HUES6 (cell line): ENCODE results near the gene ADGRA3.

ENCODE experiments used
- H3K27ac ChIP-seq: 2 replicates; pipeline ENCODE4 v1.7.0; 2013; ENCODE audit warnings: low read depth, mild to moderate bottlenecking, low read length, inconsistent platforms
- H3K27me3 ChIP-seq: 2 replicates; pipeline ENCODE4 v1.6.1; 2013; ENCODE audit warnings: low read length; ENCODE audit not compliant: control insufficient read depth, insufficient read depth
- H3K36me3 ChIP-seq: 2 replicates; pipeline ENCODE4 v1.6.1; 2013; ENCODE audit warnings: low read length; ENCODE audit not compliant: control insufficient read depth, insufficient read depth
- H3K4me1 ChIP-seq: 2 replicates; pipeline ENCODE4 v1.6.1; 2013; ENCODE audit warnings: low read length; ENCODE audit not compliant: control insufficient read depth, insufficient read depth
- H3K4me3 ChIP-seq: 2 replicates; pipeline ENCODE4 v1.5.1; 2013; ENCODE audit warnings: low read depth, low read length
- H3K9ac ChIP-seq: one replicate; pipeline ENCODE4 v1.6.1; 2013; ENCODE audit warnings: mild to moderate bottlenecking, low read length
- H3K9me3 ChIP-seq: 2 replicates; pipeline ENCODE4 v1.6.1; 2013; ENCODE audit warnings: low read depth, low read length; ENCODE audit not compliant: control insufficient read depth, insufficient read depth

Gene ADGRA3

GRCh38 chr4:22510750-22511149, 5.1 kb downstream of the ADGRA3 start:
- H3K4me3 ChIP-seq: no peak overlapping the region
- no peaks in the 10 kb centered on the region for H3K9me3 ChIP-seq
- no peak overlapping the region for H3K9ac ChIP-seq
- H3K4me1 ChIP-seq: peaks cover 20% of the 10 kb centered on the region
- no peak overlapping the region for H3K27ac ChIP-seq
- H3K36me3 ChIP-seq: no peaks in the 10 kb centered on the region
- H3K27me3 ChIP-seq: no peaks in the 10 kb centered on the region

DNA sequence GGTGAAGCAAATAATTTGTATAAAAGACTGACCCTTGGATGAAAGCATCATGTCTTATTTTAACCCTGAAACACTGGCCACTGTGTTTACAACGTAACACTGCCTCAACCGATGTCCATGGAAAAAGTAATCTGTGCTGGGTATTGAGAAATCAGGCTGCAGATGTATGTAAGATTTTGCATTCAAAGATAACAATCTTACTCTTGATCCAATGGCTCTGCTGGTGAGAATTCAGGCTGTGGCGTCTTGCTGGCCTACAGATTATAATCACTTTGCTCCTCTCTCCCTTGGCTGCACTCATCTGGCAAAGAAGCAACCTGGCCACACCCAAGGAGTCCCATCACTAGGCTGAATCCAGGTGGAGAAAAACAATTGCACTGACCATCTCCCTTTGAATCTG, 7.5 kb downstream of the ADGRA3 start:
- Histone ChIP-seq H3K27me3 (no peaks in the 10 kb centered on the region), H3K4me3 (no peak overlapping the region), H3K9me3 (no peaks in the 10 kb centered on the region), H3K9ac (no peak overlapping the region), H3K36me3 (no peaks in the 10 kb centered on the region), H3K27ac (no peak overlapping the region), H3K4me1 (peaks cover 32% of the 10 kb centered on the region)

- Histone ChIP-seq H3K9ac (no peak overlapping the region), H3K4me3 (no peak overlapping the region), H3K27me3 (no peaks in the 10 kb centered on the region), H3K9me3 (no peaks in the 10 kb centered on the region), H3K27ac (no peak overlapping the region), H3K4me1 (peaks cover 48% of the 10 kb centered on the region), H3K36me3 (no peaks in the 10 kb centered on the region)
Observed at GRCh38 chr4:22504922-22505321, 10.9 kb downstream of the ADGRA3 start.

DNA sequence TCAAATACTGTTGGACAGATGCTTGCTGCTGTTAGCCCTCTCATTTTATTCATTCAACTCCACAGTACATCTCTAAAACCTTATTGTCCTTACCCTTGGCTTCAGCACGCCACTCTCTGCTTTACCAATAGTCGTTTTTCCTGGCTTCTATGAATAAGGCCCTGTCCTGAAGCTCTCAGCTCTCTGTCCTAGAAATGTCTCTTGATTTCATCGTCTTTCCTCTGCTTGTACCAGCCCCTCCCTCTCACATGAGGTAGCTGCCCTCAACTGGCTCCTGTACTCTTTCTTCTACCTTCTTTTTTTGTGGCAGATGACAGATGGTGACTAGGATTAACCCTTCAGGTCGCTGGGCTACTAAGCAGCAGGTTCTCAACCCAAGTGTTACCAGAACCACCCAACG, 11.4 kb downstream of the ADGRA3 start:
- H3K36me3 ChIP-seq: no peaks in the 10 kb centered on the region
- no peaks in the 10 kb centered on the region for H3K9me3 ChIP-seq
- no peak overlapping the region for H3K27ac ChIP-seq
- no peak overlapping the region for H3K9ac ChIP-seq
- H3K4me3 ChIP-seq: no peak overlapping the region
- H3K4me1 ChIP-seq: peaks cover 53% of the 10 kb centered on the region
- no peaks in the 10 kb centered on the region for H3K27me3 ChIP-seq

GRCh38 chr4:22502895-22503814, 12.7 kb downstream of the ADGRA3 start:
- Histone ChIP-seq H3K9ac (no peak overlapping the region), H3K27ac (no peak overlapping the region), H3K9me3 (no peaks in the 10 kb centered on the region), H3K4me3 (no peak overlapping the region), H3K36me3 (no peaks in the 10 kb centered on the region), H3K4me1 (peaks cover 57% of the 10 kb centered on the region), H3K27me3 (no peaks in the 10 kb centered on the region)

- Histone ChIP-seq H3K9me3 (no peaks in the 10 kb centered on the region), H3K4me3 (no peak overlapping the region), H3K27ac (no peak overlapping the region), H3K27me3 (no peaks in the 10 kb centered on the region), H3K36me3 (no peaks in the 10 kb centered on the region), H3K4me1 (peaks cover 48% of the 10 kb centered on the region), H3K9ac (no peak overlapping the region)
Observed at GRCh38 chr4:22501715-22502095, 14.2 kb downstream of the ADGRA3 start.

DNA sequence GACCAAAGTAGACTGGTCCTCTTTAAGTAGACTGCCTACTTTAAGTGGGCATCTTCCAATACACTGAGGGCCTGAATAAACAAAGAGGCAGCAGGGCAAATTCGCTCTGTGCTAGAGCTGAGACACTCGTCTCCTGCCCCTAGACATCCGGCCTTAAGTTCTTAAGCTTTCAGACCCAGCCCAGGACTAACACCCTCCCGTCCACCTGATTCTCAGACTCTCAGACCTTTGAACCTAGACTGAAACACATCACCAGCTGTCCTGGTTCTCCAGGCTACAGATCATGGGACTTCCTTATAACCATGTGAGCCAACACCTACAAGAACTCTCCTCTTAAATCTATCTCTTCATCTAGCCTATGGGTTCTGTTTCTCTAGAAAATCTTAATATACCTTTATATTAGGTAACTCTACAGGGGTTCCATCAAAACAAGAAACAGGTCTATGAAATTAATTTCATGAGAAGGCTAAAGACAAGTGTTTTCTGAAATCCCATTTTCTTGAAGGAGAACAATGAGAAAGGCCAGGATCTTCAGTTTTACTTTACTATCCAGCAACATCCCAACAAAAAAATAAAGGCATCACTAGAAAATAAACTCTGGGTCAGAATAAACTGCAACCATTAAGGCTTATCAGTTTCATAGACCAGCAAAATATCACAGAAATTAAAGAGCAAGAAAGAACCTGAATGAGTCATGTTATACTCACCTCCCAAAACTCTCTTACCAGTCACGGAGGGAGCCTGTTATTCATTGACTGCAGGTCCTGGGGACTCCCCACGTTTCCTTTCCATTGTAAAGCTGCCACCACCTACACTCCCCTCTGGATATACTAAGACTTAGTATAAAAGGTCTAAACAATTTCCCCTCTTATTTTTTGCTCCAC, 14.8 kb downstream of the ADGRA3 start:
- no peak overlapping the region for H3K9ac ChIP-seq

DNA sequence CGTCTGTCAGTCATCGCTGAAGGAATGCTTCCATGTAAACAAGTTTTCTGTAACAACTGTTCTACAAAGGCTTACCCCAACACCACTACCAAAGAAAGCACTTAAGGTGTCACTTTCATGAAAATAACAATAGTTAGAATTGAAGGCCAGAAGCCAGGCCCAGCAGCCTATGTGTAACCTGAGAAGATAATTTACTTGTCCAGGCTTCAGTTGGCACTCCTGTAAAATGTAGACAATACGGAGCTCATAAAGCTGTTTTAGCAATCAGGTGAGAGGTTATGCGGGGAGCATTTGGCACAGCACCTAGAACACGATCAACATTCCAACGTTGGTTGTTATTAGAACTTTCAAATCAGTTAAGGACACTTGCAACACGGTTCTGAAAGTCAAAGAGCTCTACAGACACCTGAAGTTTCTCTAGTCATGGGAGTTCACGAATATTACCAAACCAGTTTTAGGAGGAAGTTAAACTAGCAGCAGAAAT, 15.7 kb downstream of the ADGRA3 start:
- H3K36me3 ChIP-seq: no peaks in the 10 kb centered on the region
- no peak overlapping the region for H3K9ac ChIP-seq
- H3K27ac ChIP-seq: peak overlapping the region; percentile 59; the same call in 1 of the 2 replicates
- H3K9me3 ChIP-seq: no peaks in the 10 kb centered on the region
- H3K4me3 ChIP-seq: no peak overlapping the region
- peaks cover 39% of the 10 kb centered on the region for H3K4me1 ChIP-seq
- H3K27me3 ChIP-seq: no peaks in the 10 kb centered on the region

More for the DNA sequence above, 14.8 kb downstream of the ADGRA3 start:
- Histone ChIP-seq H3K36me3 (no peaks in the 10 kb centered on the region), H3K9me3 (no peaks in the 10 kb centered on the region), H3K4me1 (peaks cover 45% of the 10 kb centered on the region), H3K4me3 (no peak overlapping the region), H3K27ac (0 out of 2 replicates have a peak overlapping the region, but pooled peaks have one; percentile 35), H3K27me3 (no peaks in the 10 kb centered on the region)

DNA sequence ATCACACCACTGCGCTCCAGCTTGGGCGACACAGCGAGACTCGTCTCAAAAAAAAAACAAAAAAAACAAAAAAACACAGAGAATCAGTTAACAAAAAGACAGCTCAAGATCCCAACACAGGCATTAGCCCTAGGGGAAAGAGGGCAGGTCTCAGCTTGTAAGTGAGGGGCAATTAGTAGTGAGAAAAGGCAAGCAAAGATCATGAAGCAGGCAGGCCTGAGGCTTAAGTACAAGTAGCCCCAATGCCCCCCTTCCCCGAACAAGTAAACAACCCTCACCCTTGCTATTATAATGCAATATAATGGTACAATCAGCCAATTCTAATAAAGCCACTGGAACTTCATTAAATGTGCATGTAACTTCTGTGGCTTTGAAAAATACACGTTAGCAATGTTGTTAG, 17.0 kb downstream of the ADGRA3 start:
- Histone ChIP-seq H3K27me3 (no peaks in the 10 kb centered on the region), H3K4me1 (peaks cover 30% of the 10 kb centered on the region), H3K9ac (no peak overlapping the region), H3K27ac (no peak overlapping the region), H3K9me3 (no peaks in the 10 kb centered on the region), H3K4me3 (no peak overlapping the region), H3K36me3 (no peaks in the 10 kb centered on the region)

DNA sequence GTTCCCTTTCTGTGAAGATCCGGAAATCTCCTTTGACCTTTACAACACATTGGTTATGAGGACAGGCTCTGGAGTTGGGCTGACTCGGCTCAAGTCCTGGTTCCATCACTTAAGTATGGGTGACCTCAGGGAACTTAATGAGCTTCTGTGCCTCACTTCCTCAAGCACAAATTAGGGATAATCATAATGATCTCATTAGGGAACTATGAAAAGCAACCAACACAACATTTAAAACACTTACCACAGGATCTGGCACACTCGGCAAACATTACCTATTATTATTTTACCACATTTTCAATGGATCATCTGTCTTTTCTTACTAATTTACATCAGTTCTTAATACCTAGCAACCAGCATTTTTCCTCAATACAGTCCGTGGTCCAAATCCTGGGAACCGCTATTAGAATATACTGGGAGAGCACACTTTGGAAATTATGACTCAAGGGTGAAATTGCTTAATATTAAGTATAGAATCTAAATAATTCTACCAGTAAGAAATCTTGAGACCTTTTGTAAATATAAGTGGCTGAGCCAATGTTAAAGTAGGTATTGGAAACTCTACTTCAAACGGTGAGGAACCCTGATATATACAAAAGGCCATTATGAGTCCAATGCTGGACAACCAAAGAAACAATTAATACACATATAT, 19.6 kb downstream of the ADGRA3 start:
- Histone ChIP-seq H3K27ac (no peak overlapping the region), H3K36me3 (no peaks in the 10 kb centered on the region), H3K4me1 (peaks cover 42% of the 10 kb centered on the region), H3K4me3 (no peak overlapping the region), H3K9ac (no peak overlapping the region), H3K27me3 (no peaks in the 10 kb centered on the region), H3K9me3 (no peaks in the 10 kb centered on the region)
